ENCODE data around the gene RAB3D.
"Not testable (repeated sequence)": the region's sequence is repeated elsewhere in the genome, so short reads cannot be mapped to it uniquely, and the experiment has no call there.

Gene RAB3D, protein sequence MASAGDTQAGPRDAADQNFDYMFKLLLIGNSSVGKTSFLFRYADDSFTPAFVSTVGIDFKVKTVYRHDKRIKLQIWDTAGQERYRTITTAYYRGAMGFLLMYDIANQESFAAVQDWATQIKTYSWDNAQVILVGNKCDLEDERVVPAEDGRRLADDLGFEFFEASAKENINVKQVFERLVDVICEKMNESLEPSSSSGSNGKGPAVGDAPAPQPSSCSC

GRCh38 chr19:11339254-11340098, at the start of gene RAB3D:
TSS of gene RAB3D (minus strand) at chr19:11339657. CDS start at chr19:11337399, 2,258 bp downstream.
- peak; percentile 97 for DNase-seq

DNA sequence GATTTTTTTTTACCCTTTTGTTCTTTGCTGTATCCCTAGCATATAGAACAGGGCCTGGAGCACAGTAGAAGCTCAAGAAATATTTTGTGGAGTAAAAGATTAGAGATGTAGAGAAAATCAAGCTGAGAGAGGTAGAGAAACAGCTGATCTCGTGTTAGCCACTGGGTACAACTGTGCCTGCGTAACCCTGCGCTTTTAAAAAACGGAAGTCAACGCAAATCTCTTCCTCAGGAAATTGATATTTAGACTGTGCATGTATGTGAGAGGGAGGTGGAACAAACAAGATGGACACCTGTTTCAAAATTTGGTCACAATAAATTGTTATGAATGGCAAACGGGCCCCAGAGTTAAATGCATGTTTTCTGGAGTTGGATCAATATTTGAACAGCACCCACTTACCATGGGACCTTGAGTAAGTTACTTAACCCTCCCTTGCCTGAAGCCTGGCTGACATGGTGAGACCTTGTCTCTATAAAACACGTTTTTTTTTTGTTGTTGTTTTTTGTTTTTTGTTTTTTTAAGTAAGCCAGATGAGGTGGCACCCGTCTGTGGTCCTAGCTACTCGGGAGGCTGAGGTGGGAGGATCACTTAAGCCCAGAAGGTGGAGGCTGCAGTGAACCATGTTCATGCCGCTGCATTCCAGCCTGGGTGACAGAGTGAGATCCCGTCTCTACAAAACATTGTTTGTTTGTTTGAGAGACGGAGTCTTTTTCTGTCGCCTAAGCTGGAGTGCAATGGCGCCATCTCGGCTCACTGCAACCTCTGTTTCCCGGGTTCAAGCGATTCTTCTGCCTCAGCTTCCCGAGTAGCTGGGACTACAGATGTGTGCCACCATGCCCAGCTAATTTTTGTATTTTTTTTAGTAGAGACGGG, 47.9 kb upstream of the RAB3D start:
- no peak for DNase-seq

GRCh38 chr19:11384778-11385129, 45.3 kb upstream of the RAB3D start:
- no peak for DNase-seq

GRCh38 chr19:11383706-11384048, 44.2 kb upstream of the RAB3D start:
- DNase-seq: no peak

DNA sequence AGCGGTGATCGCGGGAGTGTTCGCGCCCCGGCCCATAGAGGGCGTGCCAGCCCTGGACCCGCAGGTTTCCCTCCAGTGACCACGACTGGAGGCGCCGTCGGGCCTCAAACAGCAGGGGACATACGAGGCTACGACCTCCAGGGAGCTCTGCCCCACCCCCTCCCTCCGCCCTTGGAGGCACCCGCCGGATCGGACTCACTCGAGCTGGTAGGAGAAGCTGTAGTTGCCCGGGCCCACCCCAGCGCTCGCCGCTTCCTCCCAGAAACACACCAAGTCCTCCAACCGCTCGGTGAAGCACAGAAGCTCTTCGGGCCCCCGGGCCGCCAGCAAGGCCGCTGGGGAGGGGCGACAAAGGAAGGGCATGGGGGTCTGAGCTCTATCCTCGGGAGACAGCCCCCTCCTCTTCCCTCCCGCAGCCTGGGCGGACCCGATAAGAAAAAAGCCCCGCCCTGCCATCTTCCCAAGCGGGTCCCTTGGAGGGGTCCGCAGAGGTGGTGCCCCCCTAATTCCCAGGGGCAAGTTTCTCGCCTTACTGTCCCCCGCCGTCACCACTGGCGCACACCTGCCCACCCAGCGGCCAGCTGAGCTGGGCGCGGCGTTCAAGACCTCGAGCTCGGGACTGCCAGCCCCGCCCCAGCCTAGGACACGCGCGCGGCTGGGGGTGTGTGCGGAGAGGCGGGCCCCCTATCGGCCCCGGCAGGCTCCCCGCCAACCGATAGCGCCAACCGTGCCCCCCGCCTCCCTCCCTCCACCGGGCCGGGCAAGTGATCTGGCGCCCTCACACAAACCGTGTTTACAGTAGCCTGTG, 43.6 kb upstream of the RAB3D start:
- DNase-seq: no peak

DNA sequence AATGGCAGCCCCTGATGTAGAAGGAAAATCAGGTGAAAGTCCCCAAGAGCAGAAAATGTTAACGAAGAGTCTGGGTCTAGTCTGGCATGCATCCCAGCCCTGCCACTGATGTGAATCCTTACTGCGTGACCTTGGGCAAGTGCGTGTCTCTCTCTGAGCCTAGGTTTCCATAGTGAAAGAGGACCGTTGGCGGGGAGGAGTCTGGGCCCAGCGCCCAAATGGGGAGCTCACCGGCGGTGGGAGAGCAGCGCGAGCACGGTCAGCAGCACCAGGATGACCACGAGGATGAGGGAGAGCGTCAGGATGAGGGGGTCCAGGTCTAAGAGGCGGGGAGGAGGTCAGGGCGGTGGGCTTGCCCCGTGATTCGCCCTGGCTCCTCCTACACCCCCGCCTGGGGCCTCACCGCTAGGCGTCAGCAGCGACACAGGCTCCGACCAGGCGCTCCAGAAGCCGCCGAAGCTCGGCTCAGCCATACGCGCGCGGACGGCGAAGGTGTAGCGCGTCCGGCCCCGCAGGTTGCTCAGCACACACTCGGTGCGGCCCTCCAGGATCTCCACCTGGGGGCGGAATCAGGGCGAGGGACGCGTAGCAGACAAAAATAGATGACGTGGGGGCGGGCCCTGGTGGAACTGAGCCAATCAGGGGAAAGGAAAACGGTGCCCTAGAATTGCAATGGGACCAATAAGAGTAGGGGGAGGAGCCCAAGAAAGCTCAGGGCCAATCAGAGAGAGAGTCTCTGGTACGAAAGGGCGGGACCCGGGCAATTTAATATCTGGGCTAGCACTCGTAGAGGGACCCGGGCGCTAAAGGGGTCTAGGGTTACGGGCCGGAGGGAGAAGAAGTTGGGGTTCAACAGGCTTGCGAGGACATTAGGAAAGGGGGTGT, 41.4 kb upstream of the RAB3D start:
- peak; percentile 97 for DNase-seq

DNA sequence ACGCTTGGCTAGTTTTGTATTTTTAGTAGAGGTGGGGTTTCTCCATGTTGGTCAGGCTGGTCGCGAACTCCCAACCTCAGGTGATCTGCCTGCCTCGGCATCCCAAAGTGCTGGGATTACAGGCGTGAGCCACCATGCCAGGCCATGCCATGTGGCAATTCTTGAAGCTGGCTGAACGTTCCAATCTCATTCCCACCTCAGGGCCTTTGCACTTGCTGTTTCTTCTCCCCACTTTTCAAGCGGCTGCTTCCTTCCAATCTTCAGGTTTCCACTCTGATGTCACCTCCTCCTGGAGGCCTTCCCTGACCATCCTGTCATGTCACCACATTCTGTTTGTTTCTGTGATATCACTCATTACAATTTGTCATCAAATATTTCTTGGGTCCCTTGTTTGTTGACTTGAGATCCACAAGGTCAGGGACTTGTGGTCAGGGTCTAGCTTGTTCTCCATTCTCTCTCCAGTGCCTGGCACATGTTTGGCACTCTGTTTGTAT, 40.4 kb upstream of the RAB3D start:
- no peak for DNase-seq

DNA sequence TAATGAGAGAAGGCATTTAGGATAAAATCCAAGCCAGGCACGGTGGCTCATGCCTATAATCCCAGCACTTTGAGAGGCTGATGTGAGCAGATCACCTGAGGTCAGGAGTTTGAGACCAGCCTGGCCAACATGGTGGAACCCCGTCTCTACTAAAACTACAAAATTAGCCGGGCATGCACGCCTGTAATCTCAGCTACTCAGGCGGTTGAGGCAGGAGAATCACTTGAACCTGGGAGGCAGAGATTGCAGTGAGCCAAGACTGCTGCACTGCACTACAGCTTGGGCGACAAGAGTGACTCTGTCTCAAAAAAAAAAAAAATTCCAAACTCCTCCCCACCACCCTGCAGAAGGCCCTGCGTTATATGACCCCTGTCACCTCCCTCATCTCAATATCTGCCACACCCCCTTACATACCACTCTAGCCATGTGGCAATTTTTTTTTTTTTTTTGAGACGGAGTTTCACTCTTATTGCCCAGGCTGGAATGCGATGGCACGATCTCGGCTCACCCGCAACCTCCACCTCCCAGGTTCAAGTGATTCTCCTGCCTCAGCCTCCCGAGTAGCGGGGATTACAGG, 39.9 kb upstream of the RAB3D start:
- not testable (repeated sequence) for DNase-seq

GRCh38 chr19:11378319-11379189, 39.1 kb upstream of the RAB3D start:
- no peak for DNase-seq

GRCh38 chr19:11377756-11378155, 38.3 kb upstream of the RAB3D start:
- no peak for DNase-seq

GRCh38 chr19:11377237-11377636, 37.8 kb upstream of the RAB3D start:
- DNase-seq: no peak

GRCh38 chr19:11375143-11375948, 35.9 kb upstream of the RAB3D start:
- peak; percentile 60 for DNase-seq

DNA sequence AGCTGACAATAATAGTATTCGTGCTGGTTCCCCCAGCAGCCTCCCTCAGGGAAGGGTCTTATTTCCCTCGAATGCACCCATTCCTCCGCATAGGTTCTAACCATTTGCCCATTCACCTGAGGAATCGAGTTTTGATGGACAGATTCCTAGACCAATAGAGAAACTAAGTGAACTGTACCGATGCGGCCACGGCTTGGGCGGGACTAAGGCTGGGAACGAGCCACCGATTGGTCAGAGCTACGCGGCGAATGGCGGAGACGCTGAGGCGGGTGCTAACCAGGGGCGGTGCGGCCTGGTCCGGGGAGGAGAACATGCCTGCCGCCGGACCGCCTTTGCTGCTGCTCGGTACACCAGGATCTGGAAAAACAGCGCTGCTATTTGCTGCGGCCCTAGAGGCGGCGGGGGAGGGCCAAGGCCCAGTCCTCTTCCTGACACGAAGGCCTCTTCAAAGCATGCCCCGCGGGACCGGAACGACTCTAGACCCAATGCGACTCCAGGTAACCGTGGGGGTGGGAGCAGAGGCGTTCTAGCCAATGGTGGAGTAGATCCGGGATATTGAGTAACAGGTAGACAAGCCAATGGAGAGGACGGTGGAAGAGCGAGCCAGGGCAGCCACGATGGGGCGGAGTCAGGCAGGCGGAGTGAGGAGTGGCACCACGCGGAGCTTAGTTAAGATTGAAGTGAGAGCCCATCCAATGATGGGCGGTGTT, 35.1 kb upstream of the RAB3D start, which contains the start of gene SWSAP1:
SWSAP1 (plus strand) TSS at position 234 of the 710 bp plus-strand sequence; CDS start at position 249, 15 bp downstream.
- DNase-seq: peak; percentile 99

- DNase-seq: no peak
Measured at GRCh38 chr19:11373885-11374432, 34.5 kb upstream of the RAB3D start.

DNA sequence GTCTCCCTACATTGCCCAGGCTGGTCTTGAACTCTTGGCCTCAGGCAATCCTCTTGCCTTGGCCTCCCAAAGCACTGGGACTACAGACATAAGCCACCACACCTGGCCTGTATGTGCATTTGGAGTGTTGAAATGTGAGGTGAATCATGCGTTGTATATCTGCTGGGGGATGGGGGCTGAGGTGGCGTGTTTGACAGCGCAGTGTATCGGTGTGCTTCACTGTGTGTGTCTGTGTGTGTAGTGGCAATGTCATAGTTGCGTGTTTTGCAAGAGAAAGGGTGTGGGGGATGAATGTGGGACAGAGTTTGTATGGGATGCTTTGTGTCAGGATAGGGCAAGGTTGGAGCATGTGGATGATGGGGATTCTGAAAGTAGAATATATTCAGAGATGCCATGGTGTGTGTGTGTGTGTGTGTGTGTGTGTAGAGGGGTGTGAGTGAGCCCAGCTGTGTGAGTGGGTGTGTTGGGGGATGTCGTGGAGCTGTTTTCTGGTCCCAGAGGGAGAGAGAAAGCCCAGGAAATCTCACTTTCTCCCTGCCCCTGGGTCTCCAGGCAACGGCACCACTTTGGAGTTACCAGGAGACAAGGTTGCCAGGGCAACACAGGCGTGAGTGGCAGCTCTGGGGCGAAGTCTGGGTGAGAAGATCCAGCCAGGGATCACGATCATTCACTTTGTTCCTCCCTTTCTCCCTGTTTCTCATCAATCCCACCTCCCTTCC, 33.9 kb upstream of the RAB3D start:
- no peak for DNase-seq

DNA sequence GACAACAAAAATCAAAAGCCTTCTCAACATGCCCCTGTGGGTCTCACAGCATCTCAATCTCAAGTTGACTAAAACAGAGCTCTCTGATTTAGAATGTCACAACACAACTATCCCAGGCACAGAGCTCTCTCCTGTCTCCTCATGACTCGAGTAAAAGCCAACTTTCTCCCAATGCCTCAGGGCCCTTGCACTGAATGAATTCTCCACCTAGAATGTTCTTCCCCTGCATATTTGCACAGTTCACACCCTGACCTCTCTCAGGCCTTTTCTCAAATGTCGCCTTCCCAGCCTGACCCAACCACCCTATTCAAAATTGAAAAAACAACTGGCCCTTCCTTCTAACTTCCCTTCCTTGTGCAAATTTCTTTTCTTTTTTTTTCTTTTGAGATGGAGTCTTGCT, 31.3 kb upstream of the RAB3D start:
- DNase-seq: no peak

DNA sequence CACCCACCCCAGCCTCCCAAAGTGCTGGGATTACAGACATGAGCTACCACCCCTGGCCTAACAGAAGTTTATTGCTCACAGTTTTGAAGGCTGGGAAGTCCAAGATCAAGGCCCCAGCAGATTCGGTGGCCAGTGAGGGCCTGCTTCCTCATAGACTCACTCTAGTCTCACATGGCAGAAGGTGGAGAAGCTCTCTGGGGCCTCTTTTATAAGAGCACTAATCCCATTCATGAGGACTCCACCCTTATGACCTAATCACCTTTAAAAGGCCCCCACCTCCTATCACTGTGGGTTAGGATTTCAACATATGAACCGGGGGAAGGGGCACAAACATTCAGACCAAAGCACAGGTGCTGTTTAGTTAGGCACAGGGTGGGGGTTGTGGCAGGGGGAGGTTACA, 28.1 kb upstream of the RAB3D start:
- DNase-seq: no peak
